GM13977 (cell line): ENCODE measurements around the gene ATXN10.

ENCODE experiments used
- DNase-seq: peaks from one replicate; pipeline ENCODE4 v3.0.0; 2012; ENCODE audit warnings: low spot score
- in situ Hi-C: fragments of 300-500 bp; cut with MboI; formaldehyde crosslinking; loops from one replicate; pipeline ENCODE4 v1.12.0; 2022; ENCODE audit warnings: low sequenced_read_pairs, low pct_unique_long_range_greater_than_20kb, mixed read lengths, inconsistent platforms; ENCODE audit not compliant: unreplicated experiment
- TF ChIP-seq, protein P1 (sequence below): IDR thresholded peaks from 2 replicates; pipeline ENCODE4 v1.5.1; 2012; ENCODE audit warnings: mild to moderate bottlenecking, control low read depth; ENCODE audit not compliant: insufficient read depth; ENCODE audit errors: extremely low read depth, missing control alignments

The ATXN10 gene

DNA sequence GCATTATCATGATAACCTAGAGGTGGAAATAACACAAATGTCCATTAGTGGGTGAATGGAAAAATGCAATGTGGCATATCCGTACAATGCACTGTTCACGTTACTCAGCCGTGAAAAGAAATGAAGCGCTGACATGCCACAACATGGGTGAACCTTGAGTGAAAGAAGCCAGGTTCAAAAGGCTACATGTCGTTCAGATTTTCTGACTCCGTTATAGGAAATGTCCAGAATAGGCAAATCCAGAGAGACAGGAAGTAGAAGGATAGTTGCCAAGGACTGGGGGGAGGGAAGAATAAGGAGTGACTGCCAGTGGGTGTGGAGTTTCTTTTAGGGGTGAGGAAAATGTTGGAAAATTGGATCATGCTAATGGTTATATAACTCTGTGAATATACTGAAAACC, 133.8 kb downstream of the ATXN10 start:
- in situ Hi-C loops, result no loop called here
- DNase-seq, result no peak
- TF ChIP-seq, protein P1, sequence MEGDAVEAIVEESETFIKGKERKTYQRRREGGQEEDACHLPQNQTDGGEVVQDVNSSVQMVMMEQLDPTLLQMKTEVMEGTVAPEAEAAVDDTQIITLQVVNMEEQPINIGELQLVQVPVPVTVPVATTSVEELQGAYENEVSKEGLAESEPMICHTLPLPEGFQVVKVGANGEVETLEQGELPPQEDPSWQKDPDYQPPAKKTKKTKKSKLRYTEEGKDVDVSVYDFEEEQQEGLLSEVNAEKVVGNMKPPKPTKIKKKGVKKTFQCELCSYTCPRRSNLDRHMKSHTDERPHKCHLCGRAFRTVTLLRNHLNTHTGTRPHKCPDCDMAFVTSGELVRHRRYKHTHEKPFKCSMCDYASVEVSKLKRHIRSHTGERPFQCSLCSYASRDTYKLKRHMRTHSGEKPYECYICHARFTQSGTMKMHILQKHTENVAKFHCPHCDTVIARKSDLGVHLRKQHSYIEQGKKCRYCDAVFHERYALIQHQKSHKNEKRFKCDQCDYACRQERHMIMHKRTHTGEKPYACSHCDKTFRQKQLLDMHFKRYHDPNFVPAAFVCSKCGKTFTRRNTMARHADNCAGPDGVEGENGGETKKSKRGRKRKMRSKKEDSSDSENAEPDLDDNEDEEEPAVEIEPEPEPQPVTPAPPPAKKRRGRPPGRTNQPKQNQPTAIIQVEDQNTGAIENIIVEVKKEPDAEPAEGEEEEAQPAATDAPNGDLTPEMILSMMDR, result no peak

DNA sequence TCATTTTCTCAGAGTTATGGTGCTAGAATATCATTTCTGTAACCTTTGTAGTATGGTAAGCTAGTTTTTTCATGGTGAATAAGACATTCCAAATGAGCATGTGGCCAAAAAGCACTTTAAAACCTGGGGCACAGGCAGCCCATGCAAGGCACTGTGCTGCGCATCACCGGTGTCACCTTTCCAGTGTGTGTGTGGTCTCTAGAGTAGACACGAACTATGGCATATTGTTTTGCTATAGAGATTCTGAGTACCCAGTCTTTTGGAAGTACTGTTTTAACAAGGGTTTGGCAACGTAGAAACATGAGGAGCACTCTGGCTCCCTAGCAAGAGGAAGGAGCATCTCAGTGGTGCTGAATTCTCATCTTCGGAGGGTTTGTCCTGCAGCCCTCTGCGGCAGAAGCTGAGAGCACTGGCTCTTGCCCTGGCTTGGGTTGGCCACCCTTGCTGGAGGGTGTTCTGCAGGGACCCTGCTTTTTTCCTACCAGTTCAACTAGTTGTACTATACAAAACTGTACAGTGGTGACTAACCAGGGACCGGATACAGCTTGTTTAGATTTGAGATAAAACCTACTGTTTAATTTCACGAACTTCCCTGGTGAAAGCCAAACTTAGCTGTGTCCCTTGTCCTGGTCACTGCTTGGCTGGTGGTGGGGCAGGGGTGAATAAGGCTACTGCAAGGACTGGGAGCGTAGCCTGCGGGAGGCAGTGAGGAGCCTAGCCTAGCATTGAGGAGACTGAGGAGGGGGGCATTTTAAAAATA, 135.7 kb downstream of the ATXN10 start:
- in situ Hi-C loops, result no loop called here
- DNase-seq, result no peak
- TF ChIP-seq, protein P1, result no peak

DNA sequence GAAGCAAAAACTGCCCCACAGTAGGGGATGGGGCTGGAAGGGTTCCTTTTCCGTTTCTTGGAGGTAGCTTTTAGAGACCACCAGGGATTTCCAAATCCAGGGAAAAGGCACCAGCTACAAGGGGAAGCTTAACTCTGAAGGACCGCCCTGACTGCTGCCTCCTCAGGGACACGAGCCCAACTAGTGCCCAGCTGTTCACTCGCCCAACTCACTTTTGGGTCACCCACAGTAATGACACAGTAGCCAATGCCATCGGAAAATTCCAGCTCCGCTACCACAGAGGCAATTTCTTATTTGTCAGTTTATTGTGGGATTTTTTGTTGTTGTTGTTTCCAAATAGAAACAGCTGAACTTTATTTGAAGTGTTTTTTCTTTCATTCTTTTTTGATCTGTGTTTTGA, 141.3 kb downstream of the ATXN10 start:
- TF ChIP-seq, protein P1, result no peak
- in situ Hi-C loops, result no loop called here
- DNase-seq, result no peak

DNA sequence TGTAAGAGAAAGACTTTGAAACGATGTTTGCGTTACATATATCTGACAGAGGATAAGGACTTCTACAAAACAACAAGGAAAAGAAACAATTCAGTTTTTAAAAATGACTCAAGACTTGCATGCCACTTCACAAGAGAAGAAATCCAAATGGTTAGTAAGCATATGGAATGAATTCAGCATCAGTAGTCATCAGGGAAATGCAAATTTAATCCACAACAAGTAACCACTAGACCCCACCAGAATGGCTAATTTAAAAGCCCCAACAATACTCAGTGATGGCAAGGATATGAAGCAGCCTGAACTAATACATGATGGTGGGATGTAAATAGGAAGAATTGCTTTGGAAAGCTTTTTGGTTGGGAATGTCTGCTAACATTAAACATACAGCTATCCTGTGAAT, 142.6 kb downstream of the ATXN10 start:
- DNase-seq, result no peak
- in situ Hi-C loops, result no loop called here
- TF ChIP-seq, protein P1, result no peak

DNA sequence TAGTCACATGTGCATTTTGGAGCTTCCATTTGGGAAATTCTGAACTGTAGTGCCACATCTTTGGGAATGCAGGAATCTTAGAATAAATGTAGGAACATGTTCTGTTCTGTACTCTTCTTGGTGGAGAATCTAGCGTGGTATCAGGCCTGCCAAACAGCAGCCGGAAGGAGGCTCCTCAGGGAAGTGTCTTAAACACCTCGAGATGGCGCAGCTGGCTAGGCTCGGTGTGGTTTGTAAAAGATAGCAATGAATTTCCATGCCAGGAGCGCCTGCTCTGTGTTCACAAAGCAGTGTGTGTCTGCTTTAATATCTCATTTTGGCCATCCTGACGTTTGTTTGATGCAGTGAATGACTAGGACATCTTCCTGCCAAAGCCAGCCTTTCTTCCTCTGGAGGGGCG, 145.1 kb downstream of the ATXN10 start:
- DNase-seq, result no peak
- TF ChIP-seq, protein P1, result no peak
- in situ Hi-C loops, result no loop called here

DNA sequence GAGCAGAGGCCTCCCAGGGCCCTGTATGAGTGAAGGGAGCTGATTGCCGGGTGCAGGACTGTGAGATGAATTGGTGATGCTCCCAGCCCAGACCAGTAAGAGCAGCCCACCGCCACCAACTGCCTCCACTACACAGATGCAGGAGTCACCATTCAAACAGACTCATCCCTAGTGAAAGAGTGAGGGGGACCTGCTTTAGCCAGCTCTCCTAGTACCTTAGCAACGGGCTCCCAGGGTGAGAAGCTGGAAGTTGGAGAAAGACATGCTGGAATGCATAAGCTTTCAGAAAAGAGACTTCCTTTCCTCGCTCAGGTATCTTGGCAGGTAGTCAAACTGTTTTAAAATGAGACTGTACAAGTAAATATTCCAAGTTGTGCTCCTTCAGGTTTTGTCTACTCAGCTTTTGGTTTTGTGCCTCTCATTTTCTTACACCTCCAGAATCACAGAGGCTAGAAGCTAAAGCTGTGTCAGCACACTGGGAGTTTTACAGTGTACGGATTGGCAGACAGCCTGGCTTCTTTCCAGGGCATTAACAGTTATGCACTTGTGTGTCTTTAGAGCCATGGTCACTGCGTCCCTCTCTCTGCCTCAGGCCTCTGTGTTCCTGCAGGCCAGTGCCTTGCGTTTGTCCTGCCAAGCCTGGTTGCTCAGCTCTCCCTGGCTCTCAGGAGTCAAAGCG, 146.2 kb downstream of the ATXN10 start:
- in situ Hi-C loops, result no loop called here
- no peak for DNase-seq
- TF ChIP-seq, protein P1, result no peak
